Measurements from ENCODE around the gene UBXN10.

GRCh38 chr1:20187103-20187812 is 1.4 kb downstream of the UBXN10 start:
- TF ChIP-seq EZH2 (IDR thresholded peaks at IDR 0.05; ENCODE audit: low read length) = no peak
- peak in 1 of 3 experiments; percentile 18 for TF ChIP-seq CTCF (optimal IDR thresholded peaks at IDR 0.05 in 1 of 3, IDR thresholded peaks at IDR 0.05 in 1 of 3, conservative IDR thresholded peaks at IDR 0.05 in 1 of 3; ENCODE audit: extremely low read depth in 1 of 3, insufficient read depth in 2 of 3, low read length in 3 of 3)
